OCI-LY1 (cell line): Measurements from ENCODE around the gene PIKFYVE.
"Not testable (repeated sequence)": the region's sequence is repeated elsewhere in the genome, so short reads cannot be mapped to it uniquely, and the experiment has no call there.

ENCODE experiments used
- H2AFZ ChIP-seq: fragments of 200-600 bp; sonication (generic), shearing (Covaris generic); 2 replicates; pipeline ENCODE4 v1.6.0; 2014; ENCODE audit warnings: antibody characterized with exemption, mild to moderate bottlenecking, low read length
- H3F3A ChIP-seq: fragments of 200-600 bp; sonication (generic), shearing (Covaris generic); 2 replicates; pipeline ENCODE4 v1.6.0; 2014; ENCODE audit warnings: mild to moderate bottlenecking, antibody characterized with exemption, low read length, moderate library complexity; ENCODE audit not compliant: insufficient read depth
- H3K27ac ChIP-seq: fragments of 200-600 bp; sonication (generic); 2 replicates; pipeline ENCODE4 v1.5.1; 2014; ENCODE audit warnings: low read length, mixed run types, mild to moderate bottlenecking, low read depth; ENCODE audit not compliant: poor library complexity, severe bottlenecking
- H3K27me3 ChIP-seq: fragments of 200-600 bp; sonication (generic); 2 replicates; pipeline ENCODE4 v1.6.0; 2014; ENCODE audit warnings: antibody characterized with exemption, mild to moderate bottlenecking, low read length, moderate library complexity; ENCODE audit not compliant: insufficient read depth
- H3K36me3 ChIP-seq: fragments of 200-600 bp; sonication (generic); 2 replicates; pipeline ENCODE4 v1.6.1; 2014; ENCODE audit warnings: mild to moderate bottlenecking, antibody characterized with exemption, low read length, moderate library complexity, mixed read lengths; ENCODE audit not compliant: insufficient read depth
- H3K4me1 ChIP-seq: fragments of 200-600 bp; sonication (generic); 2 replicates; pipeline ENCODE4 v1.5.1; 2014; ENCODE audit warnings: mild to moderate bottlenecking, low read length, moderate library complexity; ENCODE audit not compliant: insufficient read depth, severe bottlenecking
- H3K4me2 ChIP-seq: fragments of 200-600 bp; sonication (generic), shearing (Covaris generic); 2 replicates; pipeline ENCODE4 v1.6.1; 2014; ENCODE audit warnings: low read length
- H3K4me3 ChIP-seq: fragments of 200-600 bp; sonication (generic); 2 replicates; pipeline ENCODE4 v1.5.1; 2014; ENCODE audit warnings: low read length, low read depth, mild to moderate bottlenecking, mixed read lengths; ENCODE audit not compliant: poor library complexity, severe bottlenecking
- H3K79me2 ChIP-seq: fragments of 200-600 bp; shearing (Covaris generic); 2 replicates; pipeline ENCODE4 v1.6.1; 2016; ENCODE audit warnings: mixed run types, low read length, mixed read lengths; ENCODE audit not compliant: insufficient read depth
- H3K9ac ChIP-seq: fragments of 200-600 bp; sonication (generic), shearing (Covaris generic); 2 replicates; pipeline ENCODE4 v1.6.1; 2014; ENCODE audit warnings: mild to moderate bottlenecking, low read length, mixed read lengths
- H3K9me2 ChIP-seq: fragments of 200-600 bp; sonication (generic), shearing (Covaris generic); 2 replicates; pipeline ENCODE4 v1.6.1; 2014; ENCODE audit warnings: low read depth, mild to moderate bottlenecking, low read length, mixed read lengths
- H3K9me3 ChIP-seq: fragments of 200-600 bp; shearing (Covaris generic); 2 replicates; pipeline ENCODE4 v1.6.1; 2014; ENCODE audit warnings: low read length, mixed read lengths
- H4K20me1 ChIP-seq: fragments of 200-600 bp; sonication (generic), shearing (Covaris generic); 2 replicates; pipeline ENCODE4 v1.6.0; 2016; ENCODE audit warnings: mild to moderate bottlenecking, low read length; ENCODE audit not compliant: insufficient read depth
- EZH2 ChIP-seq: fragments of 200-600 bp; sonication (generic), shearing (Covaris generic); IDR thresholded peaks from 2 replicates; pipeline ENCODE4 v1.8.0; 2017; ENCODE audit warnings: borderline replicate concordance, mixed run types, mild to moderate bottlenecking, antibody characterized with exemption, low read length, moderate library complexity, mixed read lengths
- TF ChIP-seq, protein P1 (sequence below): fragments of 200-600 bp; sonication (generic), shearing (Covaris generic); IDR thresholded peaks from 2 replicates; pipeline ENCODE4 v1.5.1; 2017; ENCODE audit warnings: mild to moderate bottlenecking, antibody characterized with exemption, low read length, moderate library complexity, mixed read lengths

The PIKFYVE gene

DNA sequence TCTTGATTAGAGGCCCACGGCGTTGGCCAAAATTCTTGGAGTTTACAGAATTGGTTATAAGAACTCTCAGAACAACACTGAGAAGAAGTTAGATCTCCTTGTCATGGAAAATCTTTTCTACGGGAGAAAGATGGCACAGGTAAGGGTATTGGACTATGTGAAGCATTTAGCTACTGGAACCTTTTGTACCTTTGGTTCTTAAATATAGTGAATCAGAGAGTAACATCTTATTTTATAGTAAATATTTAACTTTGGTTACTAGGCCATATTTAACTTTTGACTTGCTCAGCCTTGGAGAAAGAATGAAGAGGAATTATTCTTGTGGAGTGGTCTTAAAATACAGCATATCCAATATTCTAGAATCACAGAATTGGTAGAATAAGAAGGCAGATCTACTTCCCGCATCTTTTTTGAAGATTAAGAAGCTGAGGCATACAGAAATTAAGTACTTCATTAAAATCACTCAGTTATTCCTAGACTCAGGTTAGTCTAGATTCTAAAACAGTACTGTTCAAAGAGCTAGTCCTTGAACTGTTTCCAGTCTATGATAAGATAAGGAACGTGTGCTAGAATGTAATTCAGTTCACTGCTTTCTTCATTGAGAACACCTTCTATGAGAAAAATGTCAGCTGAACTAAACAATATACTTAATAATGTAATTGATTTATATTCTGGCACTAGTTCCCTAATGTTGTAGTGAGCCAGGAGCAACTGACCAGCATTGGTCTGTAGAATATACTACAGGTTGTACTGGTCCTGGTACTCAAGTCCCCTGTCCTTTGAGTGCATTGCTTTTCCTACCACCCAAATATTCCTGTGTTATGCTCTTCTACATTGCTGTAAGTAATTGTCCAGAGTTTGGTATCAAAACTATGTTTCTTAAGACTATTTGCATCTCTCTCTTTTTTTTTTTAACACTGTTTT is 86.9 kb downstream of the PIKFYVE start:
- H3K4me2 ChIP-seq: no peak overlapping the region
- H3K9me2 ChIP-seq: no peaks in the 10 kb centered on the region
- H3K9ac ChIP-seq: no peak overlapping the region
- no peak overlapping the region for H2AFZ ChIP-seq
- H3K79me2 ChIP-seq: no peaks in the 10 kb centered on the region
- peaks cover 86% of the 10 kb centered on the region for H3K36me3 ChIP-seq
- no peak for TF ChIP-seq EZH2
- TF ChIP-seq, protein P1, sequence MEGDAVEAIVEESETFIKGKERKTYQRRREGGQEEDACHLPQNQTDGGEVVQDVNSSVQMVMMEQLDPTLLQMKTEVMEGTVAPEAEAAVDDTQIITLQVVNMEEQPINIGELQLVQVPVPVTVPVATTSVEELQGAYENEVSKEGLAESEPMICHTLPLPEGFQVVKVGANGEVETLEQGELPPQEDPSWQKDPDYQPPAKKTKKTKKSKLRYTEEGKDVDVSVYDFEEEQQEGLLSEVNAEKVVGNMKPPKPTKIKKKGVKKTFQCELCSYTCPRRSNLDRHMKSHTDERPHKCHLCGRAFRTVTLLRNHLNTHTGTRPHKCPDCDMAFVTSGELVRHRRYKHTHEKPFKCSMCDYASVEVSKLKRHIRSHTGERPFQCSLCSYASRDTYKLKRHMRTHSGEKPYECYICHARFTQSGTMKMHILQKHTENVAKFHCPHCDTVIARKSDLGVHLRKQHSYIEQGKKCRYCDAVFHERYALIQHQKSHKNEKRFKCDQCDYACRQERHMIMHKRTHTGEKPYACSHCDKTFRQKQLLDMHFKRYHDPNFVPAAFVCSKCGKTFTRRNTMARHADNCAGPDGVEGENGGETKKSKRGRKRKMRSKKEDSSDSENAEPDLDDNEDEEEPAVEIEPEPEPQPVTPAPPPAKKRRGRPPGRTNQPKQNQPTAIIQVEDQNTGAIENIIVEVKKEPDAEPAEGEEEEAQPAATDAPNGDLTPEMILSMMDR: no peak
- H3K27me3 ChIP-seq: no peaks in the 10 kb centered on the region
- H4K20me1 ChIP-seq: no peaks in the 10 kb centered on the region
- H3K9me3 ChIP-seq: no peaks in the 10 kb centered on the region
- no peaks in the 10 kb centered on the region for H3K4me1 ChIP-seq
- no peak overlapping the region for H3K27ac ChIP-seq
- H3K4me3 ChIP-seq: no peak overlapping the region
- no peaks in the 10 kb centered on the region for H3F3A ChIP-seq

DNA sequence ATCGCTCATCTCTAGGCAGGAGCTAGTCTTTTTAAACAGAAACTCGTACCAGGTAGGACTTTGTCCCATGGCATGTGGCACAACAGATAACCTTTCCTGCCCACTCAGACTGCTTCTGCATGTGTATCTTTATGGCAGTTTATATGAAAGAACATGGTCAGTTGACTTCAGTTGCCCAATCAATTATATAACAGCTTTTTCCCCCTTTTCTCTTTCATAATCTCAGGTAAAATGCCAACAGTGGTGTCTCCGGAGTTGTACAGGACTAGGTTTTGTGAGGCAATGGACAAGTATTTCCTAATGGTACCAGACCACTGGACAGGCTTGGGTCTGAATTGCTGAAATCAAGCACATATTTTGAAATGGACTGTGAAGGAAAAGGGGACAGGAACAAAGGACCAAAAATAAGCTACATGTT is 88.9 kb downstream of the PIKFYVE start:
- no peaks in the 10 kb centered on the region for H3K79me2 ChIP-seq
- no peaks in the 10 kb centered on the region for H3K4me1 ChIP-seq
- H2AFZ ChIP-seq: no peak overlapping the region
- no peak overlapping the region for H3K4me3 ChIP-seq
- peaks cover 79% of the 10 kb centered on the region for H3K36me3 ChIP-seq
- H3K27me3 ChIP-seq: no peaks in the 10 kb centered on the region
- no peak overlapping the region for H3K27ac ChIP-seq
- no peaks in the 10 kb centered on the region for H3K9me2 ChIP-seq
- no peak overlapping the region for H3K4me2 ChIP-seq
- no peaks in the 10 kb centered on the region for H3F3A ChIP-seq
- H3K9me3 ChIP-seq: no peaks in the 10 kb centered on the region
- TF ChIP-seq, protein P1: no peak
- TF ChIP-seq EZH2: no peak
- H3K9ac ChIP-seq: no peak overlapping the region
- no peaks in the 10 kb centered on the region for H4K20me1 ChIP-seq

DNA sequence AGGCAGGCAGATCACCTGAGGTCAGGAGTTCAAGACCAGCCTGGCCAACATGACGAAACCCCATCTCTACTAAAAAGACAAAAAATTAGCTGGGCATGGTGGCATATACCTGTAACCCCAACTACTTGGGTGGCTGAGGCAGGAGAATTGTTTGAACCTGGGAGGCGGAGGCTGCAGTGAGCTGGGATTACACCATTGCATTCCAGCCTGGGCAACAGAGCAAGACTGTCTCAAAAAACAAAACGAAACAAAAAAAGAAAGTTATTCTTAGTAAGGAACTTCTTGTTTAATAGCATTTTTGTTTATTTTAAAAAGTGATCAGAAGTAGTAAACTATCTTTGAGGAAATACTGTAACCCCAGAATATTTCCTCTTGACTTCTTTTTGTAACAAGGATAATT is 90.4 kb downstream of the PIKFYVE start:
- not testable (repeated sequence) for H3K79me2 ChIP-seq, H3K9me2 ChIP-seq, H3K9me3 ChIP-seq, H3K27me3 ChIP-seq, H2AFZ ChIP-seq, H3F3A ChIP-seq, H3K4me2 ChIP-seq, H3K4me1 ChIP-seq, H3K9ac ChIP-seq, H3K4me3 ChIP-seq, H3K27ac ChIP-seq, H4K20me1 ChIP-seq
- H3K36me3 ChIP-seq: peaks cover 68% of the 10 kb centered on the region
